Brain microvascular endothelial cell (primary cell): ENCODE measurements around the gene PCDH15.

ENCODE experiments used
- DNase-seq: peaks from one replicate; pipeline ENCODE4 v3.0.0-alpha.2; 2020
- H3K27ac ChIP-seq: fragments of 250-450 bp; sonication (Bioruptor Pico); 2 replicates; pipeline ENCODE4 v1.5.1; 2020; ENCODE audit warnings: mild to moderate bottlenecking, moderate library complexity
- H3K27me3 ChIP-seq: fragments of 250-450 bp; sonication (Bioruptor Pico); replicated peaks from 2 replicates; pipeline ENCODE4 v1.5.1; 2020; ENCODE audit warnings: mild to moderate bottlenecking
- H3K36me3 ChIP-seq: fragments of 250-450 bp; sonication (Bioruptor Pico); replicated peaks from 2 replicates; pipeline ENCODE4 v1.5.1; 2020; ENCODE audit warnings: mild to moderate bottlenecking
- H3K4me3 ChIP-seq: 2 replicates; pipeline ENCODE4 v1.5.1; 2011; ENCODE audit warnings: low read depth, mild to moderate bottlenecking, control low read depth, low read length, moderate library complexity
- CTCF ChIP-seq: IDR thresholded peaks from 2 replicates; pipeline ENCODE4 v1.5.1; 2011; ENCODE audit warnings: low read depth, mild to moderate bottlenecking, moderate library complexity, low read length, control low read depth, inconsistent platforms; ENCODE audit errors: missing control alignments
- in situ Hi-C: cut with HindIII; loops from 2 replicates; pipeline ENCODE4 v1.10.0; 2017; ENCODE audit warnings: low sequenced_read_pairs, low pct_ligation_motif_present

The PCDH15 gene

GRCh38 chr10:54826994-54827560 lies 26.0 kb upstream of the PCDH15 start:
- no peak overlapping the region for H3K4me3 ChIP-seq
- no peaks in the 10 kb centered on the region for H3K27me3 ChIP-seq
- in situ Hi-C loops: no loop called here
- no peaks in the 10 kb centered on the region for H3K36me3 ChIP-seq
- no peak for TF ChIP-seq CTCF
- DNase-seq: no peak
- no peak overlapping the region for H3K27ac ChIP-seq

- no peak for TF ChIP-seq CTCF
- no peak overlapping the region for H3K27ac ChIP-seq
- in situ Hi-C loops: no loop called here
- no peak for DNase-seq
- H3K27me3 ChIP-seq: no peaks in the 10 kb centered on the region
- H3K4me3 ChIP-seq: no peak overlapping the region
- no peaks in the 10 kb centered on the region for H3K36me3 ChIP-seq
Measured at GRCh38 chr10:54815583-54815982, 14.6 kb upstream of the PCDH15 start.

DNA sequence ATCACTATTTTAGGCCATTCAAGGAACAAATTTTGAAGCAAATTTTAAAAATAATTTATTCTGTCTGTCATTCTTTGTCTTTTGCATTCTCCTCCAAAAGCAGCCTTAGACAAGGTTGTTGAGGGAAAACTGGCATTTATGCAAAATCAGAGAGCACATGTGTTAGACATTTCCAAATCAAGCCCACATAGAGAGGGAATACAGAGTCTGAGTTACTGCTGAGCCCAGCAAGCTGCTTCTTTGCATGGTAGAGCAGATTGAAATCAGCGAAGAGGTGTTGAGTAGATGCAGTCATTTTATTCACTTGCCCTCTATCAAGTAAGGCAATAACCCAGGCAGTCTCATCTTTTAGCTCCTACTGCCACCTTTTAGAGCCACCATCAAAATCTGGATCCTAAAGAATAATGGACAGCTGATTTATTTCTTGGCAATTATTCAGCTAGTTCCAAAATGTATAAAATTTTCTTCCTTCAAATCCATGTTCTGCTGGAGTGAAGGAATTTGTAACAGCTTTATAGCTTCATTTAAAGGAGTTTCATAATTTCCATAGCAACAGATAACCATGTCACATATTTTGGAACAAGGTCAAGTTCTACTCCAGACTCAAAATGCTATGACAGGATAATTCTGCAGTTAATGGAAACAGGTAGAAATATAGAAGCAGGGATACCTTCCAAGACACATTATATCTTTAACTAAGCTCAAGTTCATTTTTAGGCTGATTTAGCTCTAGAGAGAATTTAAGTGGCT lies 7.3 kb upstream of the PCDH15 start:
- no peak for DNase-seq
- no peak overlapping the region for H3K4me3 ChIP-seq
- no peaks in the 10 kb centered on the region for H3K27me3 ChIP-seq
- no peak for TF ChIP-seq CTCF
- H3K36me3 ChIP-seq: no peaks in the 10 kb centered on the region
- in situ Hi-C loops: no loop called here
- H3K27ac ChIP-seq: no peak overlapping the region

GRCh38 chr10:54799506-54799905 lies 1.5 kb downstream of the PCDH15 start:
- Histone ChIP-seq H3K4me3 (no peak overlapping the region), H3K27ac (no peak overlapping the region), H3K36me3 (no peaks in the 10 kb centered on the region), H3K27me3 (no peaks in the 10 kb centered on the region)
- no peak for TF ChIP-seq CTCF
- no peak for DNase-seq
- in situ Hi-C loops: no loop called here

GRCh38 chr10:54797636-54798321 lies 3.3 kb downstream of the PCDH15 start:
- no peak for DNase-seq

More at GRCh38 chr10:54797636-54798321, 3.3 kb downstream of the PCDH15 start:
- TF ChIP-seq CTCF: no peak
- H3K4me3 ChIP-seq: no peak overlapping the region
- in situ Hi-C loops: no loop called here
- H3K27ac ChIP-seq: no peak overlapping the region
- no peaks in the 10 kb centered on the region for H3K36me3 ChIP-seq
- H3K27me3 ChIP-seq: no peaks in the 10 kb centered on the region
